Cardiac fibroblast (primary cell): ENCODE measurements around the gene LINGO1.

Experiments used
- DNase-seq, 2 donors: peaks; one replicate each; pipeline versions ENCODE4 v3.0.0 to v3.0.0-alpha.2; 2010; ENCODE audit warnings: low read depth in 2 of 2
- H3K4me3 ChIP-seq, 2 donors: replicated peaks in 1 of 2; 1 replicate in 1 of 2; 2 replicates in 1 of 2; pipeline ENCODE4 v1.5.1; 2011; ENCODE audit warnings: low read depth in 2 of 2, low read length in 2 of 2, mild to moderate bottlenecking in 2 of 2, moderate library complexity in 1 of 2
- TF ChIP-seq, protein P1 (sequence below): IDR thresholded peaks from one replicate; pipeline ENCODE4 v1.5.1; 2011; ENCODE audit warnings: low read depth, mild to moderate bottlenecking, low read length, inconsistent platforms

LINGO1 gene

GRCh38 chr15:77607111-77607893 is 25.4 kb downstream of the LINGO1 start:
- DNase-seq: peak; percentile 49 to 77
- no peak overlapping the region for H3K4me3 ChIP-seq
- TF ChIP-seq, protein P1, sequence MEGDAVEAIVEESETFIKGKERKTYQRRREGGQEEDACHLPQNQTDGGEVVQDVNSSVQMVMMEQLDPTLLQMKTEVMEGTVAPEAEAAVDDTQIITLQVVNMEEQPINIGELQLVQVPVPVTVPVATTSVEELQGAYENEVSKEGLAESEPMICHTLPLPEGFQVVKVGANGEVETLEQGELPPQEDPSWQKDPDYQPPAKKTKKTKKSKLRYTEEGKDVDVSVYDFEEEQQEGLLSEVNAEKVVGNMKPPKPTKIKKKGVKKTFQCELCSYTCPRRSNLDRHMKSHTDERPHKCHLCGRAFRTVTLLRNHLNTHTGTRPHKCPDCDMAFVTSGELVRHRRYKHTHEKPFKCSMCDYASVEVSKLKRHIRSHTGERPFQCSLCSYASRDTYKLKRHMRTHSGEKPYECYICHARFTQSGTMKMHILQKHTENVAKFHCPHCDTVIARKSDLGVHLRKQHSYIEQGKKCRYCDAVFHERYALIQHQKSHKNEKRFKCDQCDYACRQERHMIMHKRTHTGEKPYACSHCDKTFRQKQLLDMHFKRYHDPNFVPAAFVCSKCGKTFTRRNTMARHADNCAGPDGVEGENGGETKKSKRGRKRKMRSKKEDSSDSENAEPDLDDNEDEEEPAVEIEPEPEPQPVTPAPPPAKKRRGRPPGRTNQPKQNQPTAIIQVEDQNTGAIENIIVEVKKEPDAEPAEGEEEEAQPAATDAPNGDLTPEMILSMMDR: no peak

GRCh38 chr15:77606142-77607034 is 26.3 kb downstream of the LINGO1 start:
- H3K4me3 ChIP-seq: no peak overlapping the region
- TF ChIP-seq, protein P1: no peak
- DNase-seq: peak; percentile 43 to 49

- no peak for DNase-seq
- TF ChIP-seq, protein P1: no peak
- no peak overlapping the region for H3K4me3 ChIP-seq
Measured at GRCh38 chr15:77605547-77605946, 27.2 kb downstream of the LINGO1 start.

GRCh38 chr15:77604973-77605372 is 27.7 kb downstream of the LINGO1 start:
- no peak for DNase-seq
- no peak overlapping the region for H3K4me3 ChIP-seq
- TF ChIP-seq, protein P1: no peak

DNA sequence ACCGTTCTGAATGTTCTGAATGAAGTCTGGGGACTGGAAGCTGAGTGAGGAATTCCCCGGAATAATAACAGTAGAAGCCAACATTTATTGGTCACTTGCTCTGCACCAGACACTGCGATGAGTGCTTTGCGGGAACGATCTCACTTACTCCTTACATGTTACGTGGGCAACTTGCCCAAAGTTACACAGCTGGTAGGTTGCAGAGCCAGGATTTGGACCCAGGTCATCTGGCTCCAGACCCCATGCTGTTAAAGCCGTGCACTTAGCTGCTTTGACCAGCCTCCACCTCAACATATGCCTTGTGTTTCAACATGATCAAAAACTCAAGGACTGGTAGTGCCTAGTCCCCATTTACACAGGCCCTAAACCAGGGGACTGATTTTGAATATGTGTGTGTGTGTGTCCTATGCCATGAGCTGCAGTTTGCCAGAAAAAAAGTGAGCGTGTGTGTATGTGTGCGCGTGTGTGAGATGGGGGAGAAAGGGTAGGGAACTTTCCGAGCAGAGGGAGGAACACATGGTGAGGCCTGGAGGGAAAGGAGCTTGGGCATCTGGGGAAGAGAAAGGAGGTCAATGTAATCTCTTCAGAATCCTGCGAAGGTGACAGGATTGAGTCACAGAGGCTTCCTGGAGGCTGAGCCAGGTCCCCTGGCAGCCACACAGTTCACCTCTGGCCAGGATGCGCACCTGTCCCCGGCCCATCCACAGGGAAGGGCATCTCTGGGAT is 28.9 kb downstream of the LINGO1 start:
- no peak overlapping the region for H3K4me3 ChIP-seq
- DNase-seq: no peak
- TF ChIP-seq, protein P1: no peak

DNA sequence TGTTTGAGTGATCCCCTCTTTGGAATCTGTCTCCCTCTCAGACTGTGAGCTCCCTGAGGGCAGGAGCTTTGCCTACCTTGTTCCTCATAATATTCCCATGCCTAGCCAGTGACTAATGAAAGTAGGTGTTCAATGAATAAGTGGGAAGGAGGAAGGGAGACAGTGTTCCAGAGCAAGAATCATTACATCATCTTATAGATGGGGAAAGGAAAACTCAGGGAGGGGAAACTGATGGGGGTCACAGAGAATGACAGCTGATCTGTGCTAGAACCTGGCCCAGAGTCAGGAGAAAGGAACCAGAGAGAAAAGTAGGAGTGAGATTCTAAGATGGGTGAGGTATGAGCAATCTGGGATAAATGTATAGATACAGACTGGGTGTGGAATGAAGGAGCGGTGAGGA is 29.9 kb downstream of the LINGO1 start:
- no peak overlapping the region for H3K4me3 ChIP-seq
- DNase-seq: no peak
- TF ChIP-seq, protein P1: no peak
